ENCODE results near the gene MPV17. TPM values are rescaled to one million over a fixed set of nuclear protein-coding genes. Genes with fewer than 3 reads are reported as not detected.

MPV17 gene
- total and polyA plus RNA-seq, 2 donors (not counting 1 experiment from before 2014, with no cell fraction given), result 83.2 to 272 TPM

DNA sequence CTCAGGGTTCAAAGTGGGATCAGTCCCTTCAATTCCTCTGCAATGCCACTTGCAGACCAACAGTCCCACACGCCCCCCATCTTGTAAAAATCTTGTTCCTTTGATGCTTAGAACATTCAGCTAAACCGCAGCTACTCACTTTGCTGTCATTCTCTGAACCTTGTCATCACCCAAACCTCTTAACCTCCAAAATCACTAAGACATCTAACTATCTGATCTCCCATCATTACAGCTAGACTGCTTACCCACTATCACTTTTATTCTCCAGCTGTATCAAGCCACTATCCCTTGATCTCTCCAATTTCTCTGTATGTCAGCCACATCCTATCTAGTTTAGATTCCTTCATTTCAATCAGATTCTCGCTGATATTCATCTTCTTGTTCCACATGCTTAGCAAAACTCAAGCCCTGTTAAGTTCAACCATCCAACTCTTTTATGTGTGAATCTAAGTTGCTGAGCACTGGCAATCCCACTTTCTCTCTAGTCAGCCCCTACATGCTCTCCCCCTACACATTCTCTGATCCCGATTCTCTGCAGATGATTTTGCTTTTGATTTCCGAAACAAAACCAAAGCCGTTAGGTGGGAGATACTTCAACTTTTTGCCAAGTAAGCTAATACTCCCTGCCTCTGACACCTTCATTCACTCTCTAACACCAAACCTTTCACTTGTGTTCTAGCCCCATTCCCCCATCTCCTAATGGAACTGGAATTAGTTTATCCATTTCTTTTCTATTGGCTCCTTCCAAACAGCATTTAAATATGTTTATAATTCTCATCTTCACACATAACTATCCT lies 29.1 kb upstream of the MPV17 start:
- Histone ChIP-seq H3K4me2 (ENCODE audit: extremely low read depth, insufficient read depth, low read length) (no peak overlapping the region), H3K9ac (ENCODE audit: insufficient read depth, low read length) (no peak overlapping the region), H3K4me3 (replicated peaks in 1 of 4; ENCODE audit: control extremely low read depth in 1 of 4, insufficient read depth in 1 of 4, low read depth in 3 of 4, low read length in 4 of 4) (no peak overlapping the region), H3K4me1 (ENCODE audit: control insufficient read depth, extremely low read depth, insufficient read depth, low read length) (peaks cover 5% of the 10 kb centered on the region), H2AFZ (ENCODE audit: low read length) (no peak overlapping the region), H3K36me3 (ENCODE audit: control insufficient read depth, insufficient read depth, low read length) (no peaks in the 10 kb centered on the region), H3K9me3 (ENCODE audit: control insufficient read depth, insufficient read depth, low read depth, low read length) (no peaks in the 10 kb centered on the region), H3K27ac (ENCODE audit: insufficient read depth, low read length) (no peak overlapping the region), H4K20me1 (ENCODE audit: control insufficient read depth, extremely low read depth, insufficient read depth, low read length) (no peaks in the 10 kb centered on the region), H3K79me2 (ENCODE audit: control insufficient read depth, insufficient read depth, low read length) (peaks cover 64% of the 10 kb centered on the region), H3K27me3 (ENCODE audit: control insufficient read depth, insufficient read depth, low read length) (no peaks in the 10 kb centered on the region)
- no peak for TF ChIP-seq CTCF (conservative IDR thresholded peaks at IDR 0.05 in 1 of 2, IDR thresholded peaks at IDR 0.05 in 1 of 2; ENCODE audit: low read depth in 1 of 2, low read length in 2 of 2)
- no peak for TF ChIP-seq EZH2 (IDR thresholded peaks at IDR 0.05; ENCODE audit: low read length, missing control alignments)
- no peak for DNase-seq (ENCODE audit: low read depth in 2 of 2)

DNA sequence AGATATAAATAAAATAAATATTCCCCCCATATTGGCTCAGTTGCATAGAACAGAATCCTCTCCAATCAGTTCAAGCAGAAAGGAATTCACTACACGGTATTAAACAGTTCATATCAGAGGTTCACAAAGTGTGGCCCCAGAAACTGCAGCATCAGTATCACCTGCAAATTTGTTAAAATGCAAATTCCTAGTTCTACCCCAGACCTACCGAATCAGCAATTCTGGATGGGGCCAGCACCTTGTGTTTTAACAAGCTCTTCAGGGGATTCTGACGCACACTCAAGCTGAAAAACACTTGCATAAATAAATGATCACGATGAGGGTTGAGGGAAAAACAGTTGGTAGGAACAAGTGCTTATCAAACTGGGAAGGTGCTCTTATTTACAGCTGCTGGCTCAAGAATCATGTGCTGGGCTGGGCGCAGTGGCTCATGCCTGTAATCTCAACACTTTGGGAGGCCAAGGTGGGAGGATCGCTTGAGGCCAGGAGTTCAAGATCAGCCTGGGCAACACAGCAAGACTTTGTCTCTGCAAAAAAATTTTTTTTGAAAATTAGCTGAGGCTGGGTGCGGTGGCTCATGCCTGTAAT lies 27.3 kb upstream of the MPV17 start:
- no peak overlapping the region for H3K27ac ChIP-seq (ENCODE audit: insufficient read depth, low read length)
- no peak overlapping the region for H3K4me2 ChIP-seq (ENCODE audit: extremely low read depth, insufficient read depth, low read length)
- TF ChIP-seq CTCF (conservative IDR thresholded peaks at IDR 0.05 in 1 of 2, IDR thresholded peaks at IDR 0.05 in 1 of 2; ENCODE audit: low read depth in 1 of 2, low read length in 2 of 2) (no peak), EZH2 (IDR thresholded peaks at IDR 0.05; ENCODE audit: low read length, missing control alignments) (no peak)
- no peaks in the 10 kb centered on the region for H3K36me3 ChIP-seq (ENCODE audit: control insufficient read depth, insufficient read depth, low read length)
- no peak overlapping the region for H3K4me3 ChIP-seq (replicated peaks in 1 of 4; ENCODE audit: control extremely low read depth in 1 of 4, insufficient read depth in 1 of 4, low read depth in 3 of 4, low read length in 4 of 4)
- H3K9me3 ChIP-seq (ENCODE audit: control insufficient read depth, insufficient read depth, low read depth, low read length), result no peaks in the 10 kb centered on the region
- peaks cover 3% of the 10 kb centered on the region for H3K4me1 ChIP-seq (ENCODE audit: control insufficient read depth, extremely low read depth, insufficient read depth, low read length)
- H2AFZ ChIP-seq (ENCODE audit: low read length), result no peak overlapping the region
- H4K20me1 ChIP-seq (ENCODE audit: control insufficient read depth, extremely low read depth, insufficient read depth, low read length), result no peaks in the 10 kb centered on the region
- H3K9ac ChIP-seq (ENCODE audit: insufficient read depth, low read length), result no peak overlapping the region
- H3K27me3 ChIP-seq (ENCODE audit: control insufficient read depth, insufficient read depth, low read length), result no peaks in the 10 kb centered on the region
- peaks cover 62% of the 10 kb centered on the region for H3K79me2 ChIP-seq (ENCODE audit: control insufficient read depth, insufficient read depth, low read length)
- DNase-seq (ENCODE audit: low read depth in 2 of 2), result no peak

DNA sequence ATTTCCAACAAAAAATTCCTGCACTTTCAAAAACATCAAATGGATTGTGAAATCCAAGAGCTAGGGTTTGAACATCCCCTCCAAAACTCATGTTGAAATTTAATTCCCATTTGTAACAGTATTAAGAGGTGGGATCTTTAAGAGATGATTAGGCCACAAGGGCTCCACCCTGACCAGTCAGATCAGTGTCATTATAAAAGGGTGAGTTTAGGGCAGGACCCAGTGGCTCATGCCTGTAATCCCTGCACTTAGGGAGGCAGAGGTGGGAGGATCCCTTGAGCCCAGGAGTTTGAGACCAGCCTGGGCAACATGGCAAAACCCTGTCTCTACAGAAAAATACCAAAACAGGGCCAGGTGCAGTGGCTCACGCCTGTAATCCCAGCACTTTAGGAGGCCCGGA lies 24.7 kb upstream of the MPV17 start:
- H3K27ac ChIP-seq (ENCODE audit: insufficient read depth, low read length), result no peak overlapping the region
- no peak for DNase-seq (ENCODE audit: low read depth in 2 of 2)
- H4K20me1 ChIP-seq (ENCODE audit: control insufficient read depth, extremely low read depth, insufficient read depth, low read length), result no peaks in the 10 kb centered on the region
- H3K9me3 ChIP-seq (ENCODE audit: control insufficient read depth, insufficient read depth, low read depth, low read length), result no peaks in the 10 kb centered on the region
- H3K79me2 ChIP-seq (ENCODE audit: control insufficient read depth, insufficient read depth, low read length), result peaks cover 41% of the 10 kb centered on the region
- H2AFZ ChIP-seq (ENCODE audit: low read length), result no peak overlapping the region
- H3K27me3 ChIP-seq (ENCODE audit: control insufficient read depth, insufficient read depth, low read length), result no peaks in the 10 kb centered on the region
- H3K9ac ChIP-seq (ENCODE audit: insufficient read depth, low read length), result no peak overlapping the region
- no peaks in the 10 kb centered on the region for H3K36me3 ChIP-seq (ENCODE audit: control insufficient read depth, insufficient read depth, low read length)
- no peak overlapping the region for H3K4me2 ChIP-seq (ENCODE audit: extremely low read depth, insufficient read depth, low read length)
- H3K4me3 ChIP-seq (replicated peaks in 1 of 4; ENCODE audit: control extremely low read depth in 1 of 4, insufficient read depth in 1 of 4, low read depth in 3 of 4, low read length in 4 of 4), result no peak overlapping the region
- TF ChIP-seq EZH2 (IDR thresholded peaks at IDR 0.05; ENCODE audit: low read length, missing control alignments), result no peak
- TF ChIP-seq CTCF (conservative IDR thresholded peaks at IDR 0.05 in 1 of 2, IDR thresholded peaks at IDR 0.05 in 1 of 2; ENCODE audit: low read depth in 1 of 2, low read length in 2 of 2), result no peak
- H3K4me1 ChIP-seq (ENCODE audit: control insufficient read depth, extremely low read depth, insufficient read depth, low read length), result no peaks in the 10 kb centered on the region

Measured in fibroblast of lung (primary cell).